Activated CD4-positive, alpha-beta T cell treated with anti-CD3 and anti-CD28 coated beads, Interleukin-2, amount 50 U/mL, for 4 hours (primary cell): Measurements from ENCODE around the gene HCLS1.
"Not testable (repeated sequence)": the region's sequence is repeated elsewhere in the genome, so short reads cannot be mapped to it uniquely, and the experiment has no call there.

Experiments
- DNase-seq, 2 experiments: peaks; one replicate each; pipeline ENCODE4 v3.0.0-alpha.2; 2020

The HCLS1 gene

DNA sequence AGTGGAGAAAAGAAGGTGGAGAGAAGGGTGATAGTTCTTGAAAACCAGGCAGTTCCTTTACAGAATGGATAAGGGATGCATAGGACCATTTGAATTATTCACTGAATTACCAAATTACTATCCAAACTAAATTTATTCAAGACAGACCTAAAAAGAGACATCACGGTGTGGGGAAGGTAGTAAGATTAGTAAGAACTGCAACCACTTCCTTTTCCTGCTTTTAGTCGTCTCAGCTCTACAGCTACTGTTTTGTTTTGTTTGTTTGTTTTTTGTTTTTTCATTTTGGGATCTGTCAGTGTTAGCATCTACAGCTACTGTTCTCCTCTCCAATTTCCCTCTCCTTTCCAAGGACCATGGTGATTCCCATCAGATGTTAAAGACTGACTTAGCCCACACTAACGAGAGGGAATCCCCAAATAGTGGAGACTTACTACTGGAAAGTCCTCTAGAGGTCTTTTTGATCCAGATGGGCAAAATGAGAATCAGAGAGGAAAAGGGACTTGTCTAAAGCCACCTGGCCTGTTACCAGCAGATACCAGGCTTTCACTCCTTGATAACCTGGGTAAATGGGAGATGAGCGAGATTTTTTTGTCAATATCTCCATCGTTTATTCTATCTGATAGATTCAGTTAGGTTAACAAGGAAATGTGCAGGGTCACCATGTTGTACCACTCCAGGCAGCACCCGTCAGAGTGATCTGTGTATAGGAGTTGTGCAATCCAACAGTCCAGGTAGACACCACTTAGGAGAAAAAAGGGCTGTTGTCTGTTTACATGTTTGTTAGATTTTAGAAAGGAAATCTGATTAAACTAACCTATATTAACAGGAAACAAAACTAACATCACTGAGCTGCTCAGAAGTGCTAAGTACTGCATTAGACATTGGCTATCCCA, 6.0 kb downstream of the HCLS1 start:
- no peak for DNase-seq

DNA sequence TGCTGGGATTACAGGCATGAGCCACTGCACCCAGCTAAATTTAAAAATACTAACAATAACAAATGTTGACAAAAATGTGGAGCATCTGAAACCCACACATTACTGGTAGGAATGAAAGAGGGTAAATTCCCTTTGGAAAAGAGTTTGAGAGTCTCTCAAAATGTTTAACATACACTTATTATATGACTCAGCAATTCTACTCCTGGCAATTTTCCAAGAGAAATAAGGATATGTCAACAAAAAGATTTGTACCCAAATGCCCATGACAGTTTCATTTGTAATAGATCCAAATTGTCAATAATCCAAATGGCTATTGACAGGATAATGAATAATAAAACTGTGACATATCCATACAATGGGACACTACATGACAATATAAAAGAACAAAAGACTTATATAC, 9.0 kb downstream of the HCLS1 start:
- DNase-seq, result no peak

DNA sequence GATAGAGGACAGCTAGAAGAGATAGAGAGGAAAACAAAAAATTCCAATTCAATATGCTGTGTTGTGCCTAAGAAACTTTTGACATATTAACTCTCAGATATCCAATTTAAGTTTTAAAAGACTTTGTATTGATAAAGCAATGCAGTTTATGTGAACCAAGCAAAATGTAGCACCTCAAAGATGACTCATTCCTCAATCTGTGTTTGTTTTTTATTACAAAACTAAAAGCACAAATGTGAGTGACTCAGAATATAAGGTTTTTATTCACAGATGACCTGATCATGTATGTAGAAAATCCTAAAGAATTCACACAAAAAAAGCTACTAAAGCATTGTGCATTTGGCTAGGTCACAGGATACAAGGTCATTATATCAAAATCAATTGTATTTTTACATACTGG, 11.1 kb downstream of the HCLS1 start:
- DNase-seq, result no peak

GRCh38 chr3:121648219-121648958, 12.3 kb downstream of the HCLS1 start:
- DNase-seq, result no peak

- no peak for DNase-seq
Observed at GRCh38 chr3:121645054-121645453, 15.6 kb downstream of the HCLS1 start.

GRCh38 chr3:121642601-121643314, 17.9 kb downstream of the HCLS1 start:
- DNase-seq, result no peak

DNA sequence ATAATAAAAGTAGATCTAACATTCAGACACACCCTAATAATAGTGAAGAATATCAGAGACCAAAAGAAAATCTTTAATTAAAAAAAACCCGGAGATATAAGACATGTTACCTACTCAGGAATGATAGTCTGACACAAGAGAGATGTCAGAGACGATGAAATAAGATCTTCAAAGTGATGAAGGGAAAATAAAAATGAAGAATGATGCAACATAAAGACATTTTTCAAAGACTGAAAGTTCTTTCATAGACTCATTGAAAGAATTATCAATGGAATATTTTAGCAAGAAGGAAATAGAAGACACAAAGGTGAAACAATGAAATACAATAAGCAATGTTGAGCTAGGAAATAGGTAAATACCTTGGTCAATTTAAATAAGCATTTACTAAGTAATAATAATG, 19.6 kb downstream of the HCLS1 start:
- DNase-seq, result no peak

- DNase-seq, result no peak
Observed at GRCh38 chr3:121637922-121638321, 22.8 kb downstream of the HCLS1 start.

GRCh38 chr3:121630355-121630754, 30.3 kb downstream of the HCLS1 start:
- no peak for DNase-seq

- no peak for DNase-seq
Observed at GRCh38 chr3:121629601-121630000, 31.1 kb downstream of the HCLS1 start.

DNA sequence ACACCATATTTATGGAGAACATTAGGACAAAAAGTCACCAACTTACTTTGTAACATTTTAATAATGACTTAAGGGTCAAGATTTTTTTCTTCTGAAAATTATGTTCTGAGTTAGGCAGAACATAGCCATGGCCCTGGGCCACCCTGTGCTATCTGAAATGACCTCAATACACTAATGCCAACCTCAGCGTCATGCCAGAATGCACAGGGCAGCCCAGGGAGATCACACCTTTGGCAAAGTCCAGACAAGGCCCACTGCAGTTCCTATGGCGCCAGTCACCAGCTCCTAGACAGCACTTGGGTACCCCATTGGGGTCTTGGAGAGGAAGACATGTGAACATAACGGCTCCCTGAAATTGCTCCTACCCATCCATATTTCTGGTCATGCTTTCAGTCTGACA, 33.1 kb downstream of the HCLS1 start:
- no peak for DNase-seq

DNA sequence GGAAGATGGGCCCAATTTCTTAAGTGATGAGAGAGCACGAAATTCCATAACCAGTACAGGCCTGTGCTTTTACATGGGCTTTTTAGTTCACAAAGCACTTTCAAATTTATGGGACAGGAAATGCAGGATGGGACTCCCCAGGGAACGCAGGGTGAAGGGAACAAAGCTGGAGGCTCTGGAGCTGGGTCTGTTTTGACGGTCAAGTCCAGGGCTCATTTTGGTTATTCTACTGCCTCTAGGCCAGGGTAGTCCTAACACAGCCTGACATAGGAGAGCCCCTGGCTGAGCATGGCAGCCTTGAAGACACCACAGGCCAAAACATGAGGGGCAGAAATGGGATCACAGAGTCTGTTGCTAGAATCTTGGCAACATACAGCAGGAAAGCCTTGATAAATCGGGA, 33.5 kb downstream of the HCLS1 start:
- DNase-seq, result no peak

GRCh38 chr3:121626495-121626894, 34.2 kb downstream of the HCLS1 start:
- DNase-seq, result no peak

- no peak for DNase-seq
Observed at GRCh38 chr3:121624147-121624899, 36.4 kb downstream of the HCLS1 start.

DNA sequence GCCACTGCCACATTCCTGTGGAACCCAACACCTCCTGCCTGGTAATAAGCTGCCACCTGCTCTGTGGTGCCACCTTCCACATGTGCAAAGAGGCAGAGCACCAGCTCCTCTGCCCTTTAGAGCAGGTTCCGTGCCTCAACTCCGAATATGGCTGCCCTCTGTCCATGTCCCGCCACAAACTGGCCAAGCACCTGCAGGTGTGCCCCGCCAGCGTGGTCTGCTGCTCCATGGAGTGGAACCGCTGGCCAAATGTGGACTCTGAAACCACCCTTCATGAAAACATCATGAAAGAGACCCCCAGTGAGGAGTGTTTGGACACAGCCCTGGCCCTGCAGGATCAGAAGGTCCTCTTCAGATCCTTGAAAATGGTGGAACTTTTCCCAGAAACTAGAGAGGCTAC, 39.2 kb downstream of the HCLS1 start:
- no peak for DNase-seq

GRCh38 chr3:121619691-121620090, 41.0 kb downstream of the HCLS1 start:
- no peak for DNase-seq

GRCh38 chr3:121606106-121606505, 54.6 kb downstream of the HCLS1 start:
- DNase-seq, result no peak

- DNase-seq, result no peak
Observed at GRCh38 chr3:121604759-121605158, 55.9 kb downstream of the HCLS1 start.

- DNase-seq, result no peak
Observed at GRCh38 chr3:121601212-121601812, 59.4 kb downstream of the HCLS1 start.

DNA sequence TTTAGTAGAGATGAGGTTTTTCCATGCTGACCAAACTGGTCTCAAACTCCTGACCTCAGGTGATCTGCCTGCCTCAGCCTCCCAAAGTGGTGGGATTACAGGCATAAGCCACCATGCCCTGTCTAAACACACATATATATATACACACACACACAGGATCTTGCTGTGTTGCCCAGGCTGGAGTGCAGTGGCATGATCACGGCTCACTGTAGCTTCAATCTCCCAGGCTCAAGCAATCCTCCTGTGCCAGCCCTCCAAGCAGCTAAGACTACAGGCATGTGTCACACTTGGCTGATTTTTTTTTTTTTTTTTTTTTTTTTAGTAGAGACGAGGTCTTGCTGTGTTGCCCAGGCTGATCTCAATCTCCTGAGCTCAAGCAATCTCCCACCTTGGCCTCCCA, 60.8 kb downstream of the HCLS1 start:
- DNase-seq, result not testable (repeated sequence)

DNA sequence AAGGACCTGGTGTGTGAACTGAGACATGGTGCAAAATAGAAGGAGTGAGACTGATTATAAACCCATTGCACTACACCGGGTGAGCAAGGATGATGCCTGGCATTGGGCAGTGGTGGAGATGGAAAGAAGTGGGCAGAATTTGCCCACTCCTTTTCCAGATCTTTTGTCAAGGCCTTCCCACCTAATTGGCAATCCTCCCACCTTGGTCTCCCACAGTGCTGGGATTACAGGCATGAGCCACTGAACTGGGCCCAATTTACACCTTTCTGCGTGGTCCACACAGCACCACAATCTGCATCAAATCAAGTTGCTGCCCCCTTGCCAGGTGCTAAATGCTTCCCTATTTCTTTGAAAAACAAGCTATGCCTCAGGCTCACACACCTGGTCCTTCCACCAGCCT, 62.1 kb downstream of the HCLS1 start:
- DNase-seq, result no peak

DNA sequence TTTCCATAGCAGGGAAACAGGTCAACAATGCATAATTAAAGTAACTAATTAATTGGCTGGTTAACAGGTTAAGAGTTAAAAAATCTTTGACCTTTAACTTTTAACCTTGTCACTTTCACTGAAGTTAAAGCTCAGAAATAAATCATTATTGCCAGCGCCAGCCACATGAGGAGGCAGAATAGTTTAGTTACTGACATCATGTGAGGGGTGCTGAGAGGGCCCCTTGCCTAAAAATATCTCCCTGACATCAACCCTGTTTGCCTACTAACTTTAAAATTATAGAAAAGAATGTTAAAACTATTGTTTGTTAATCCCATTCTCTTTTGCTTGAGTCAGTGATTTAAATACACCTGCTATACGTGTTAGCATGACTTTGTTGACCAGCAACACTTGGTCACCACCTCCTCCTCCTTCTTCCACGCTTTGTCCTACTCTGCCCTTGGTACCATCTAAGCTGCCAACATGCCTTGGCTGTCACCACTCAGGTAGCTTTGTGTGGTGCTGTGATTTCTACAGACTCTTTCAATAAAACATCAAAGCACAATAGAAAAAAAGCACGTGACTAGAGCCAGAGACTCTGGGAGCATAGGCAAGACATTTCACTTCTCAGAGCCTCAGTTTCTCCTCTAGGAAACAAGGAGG, 64.8 kb downstream of the HCLS1 start:
- DNase-seq, result no peak
